Measurements from ENCODE around the gene SPG7. TPM values are rescaled to one million over a fixed set of nuclear protein-coding genes. Genes with fewer than 3 reads are reported as not detected.

SPG7 gene
- total RNA-seq, 1 experiment from 2014 or later = 141 TPM

GRCh38 chr16:89545044-89545830, 37.0 kb downstream of the SPG7 start:
- no peak overlapping the region for H3K27ac Mint-ChIP-seq

More at GRCh38 chr16:89545044-89545830, 37.0 kb downstream of the SPG7 start:
- no peak for ATAC-seq
- ChIA-PET CTCF (interaction anchor here (1.0 kb wide), 1 partner anchor 12 kb away, joined by 8 read pairs; no protein-coding TSS in a partner anchor), POLR2A (no interaction called here)
- Mint-ChIP-seq H3K4me1 (no peaks in the 10 kb centered on the region), H3K9me3 (no peaks in the 10 kb centered on the region), H3K36me3 (peaks cover 40% of the 10 kb centered on the region), H3K27me3 (ENCODE audit: low read depth) (no peaks in the 10 kb centered on the region), H3K4me3 (no peak overlapping the region)
- TF ChIP-seq CTCF (IDR thresholded peaks at IDR 0.05) = no peak
- no peak for TF ChIP-seq CBFB (CRISPR knock-in tag; IDR thresholded peaks at IDR 0.05; ENCODE audit: low read depth)
- TF ChIP-seq GTF2I (CRISPR knock-in tag; conservative IDR thresholded peaks at IDR 0.05) = no peak
- TF ChIP-seq USF1 (CRISPR knock-in tag; IDR thresholded peaks at IDR 0.05) = no peak
- TF ChIP-seq ZNF138 (CRISPR knock-in tag; conservative IDR thresholded peaks at IDR 0.05) = no peak
- TF ChIP-seq NFATC4 (CRISPR knock-in tag; IDR thresholded peaks at IDR 0.05) = no peak
- TF ChIP-seq JAZF1 (CRISPR knock-in tag; IDR thresholded peaks at IDR 0.05) = no peak
- no peak for TF ChIP-seq FOXJ3 (CRISPR knock-in tag; IDR thresholded peaks at IDR 0.05; ENCODE audit: borderline replicate concordance)
- no peak for TF ChIP-seq E2F4 (CRISPR knock-in tag; IDR thresholded peaks at IDR 0.05; ENCODE audit: borderline replicate concordance, low read depth)
- TF ChIP-seq ZNF396 (CRISPR knock-in tag; IDR thresholded peaks at IDR 0.05; ENCODE audit: borderline replicate concordance) = no peak
- no peak for TF ChIP-seq ARID4B (CRISPR knock-in tag; IDR thresholded peaks at IDR 0.05; ENCODE audit: borderline replicate concordance)
- DNase-seq (ENCODE audit: low spot score) = no peak

Data from WTC11 (cell line).